ENCODE measurements around the gene LRMDA.

Gene LRMDA

DNA sequence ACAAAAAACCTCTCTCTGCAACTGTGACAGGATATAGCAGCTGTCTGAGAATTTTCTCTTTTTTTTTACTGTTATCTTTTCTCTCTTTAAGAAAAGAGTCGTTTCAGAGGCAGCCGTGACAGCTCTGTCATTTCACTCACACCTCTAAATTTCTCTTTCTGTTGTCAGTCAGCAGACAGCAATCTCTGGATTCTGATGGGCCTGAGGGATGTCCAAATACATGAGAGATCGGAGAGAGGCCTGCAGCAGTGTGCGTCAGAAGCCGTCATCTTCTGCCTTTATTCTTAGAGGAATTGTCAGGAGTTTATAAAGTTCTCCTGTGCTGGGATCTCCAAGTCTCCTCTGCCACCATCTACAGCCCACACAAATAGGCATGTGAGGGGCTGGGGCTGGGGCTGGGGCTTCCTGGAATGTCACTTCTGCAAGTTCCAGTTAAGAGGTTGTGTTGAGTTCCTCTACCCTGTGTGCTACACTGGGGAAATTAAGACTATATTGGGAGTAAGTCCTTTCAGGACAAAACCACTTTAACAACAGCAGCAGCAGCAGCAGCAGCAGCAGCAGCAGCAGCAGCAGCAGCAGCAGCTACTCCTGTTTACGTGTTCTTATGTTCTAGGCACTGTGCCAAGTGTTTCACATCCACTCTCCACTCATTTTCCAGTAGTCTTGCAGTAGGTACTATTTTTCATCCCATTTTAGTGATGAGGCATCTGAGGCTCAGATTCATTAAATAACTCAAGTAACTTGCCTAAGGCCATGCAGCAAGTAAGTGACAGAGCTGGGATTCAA is 541.3 kb downstream of the LRMDA start:
- no peak for FAIRE-seq
- DNase-seq (ENCODE audit: low spot score) = no peak

DNA sequence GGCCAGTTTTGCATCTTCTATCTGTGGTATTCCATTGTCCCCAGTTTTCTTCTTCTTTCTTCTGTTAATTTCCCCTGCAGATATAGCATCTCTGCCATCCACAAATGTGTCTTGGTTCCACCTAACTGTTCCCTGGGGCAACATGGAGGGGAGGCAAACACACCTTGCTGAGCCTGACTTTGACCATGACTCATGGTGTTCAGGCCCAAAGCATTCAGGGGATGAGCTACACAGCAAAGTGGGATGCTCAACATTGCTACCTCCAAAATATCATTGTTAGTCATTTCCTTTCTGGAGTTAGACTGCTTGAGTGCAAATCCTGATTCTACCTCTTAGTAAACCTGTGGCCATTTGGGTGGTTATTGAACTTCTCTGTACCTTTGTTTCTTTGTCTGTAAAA is 542.7 kb downstream of the LRMDA start:
- peak; percentile 22 for DNase-seq (ENCODE audit: low spot score)
- FAIRE-seq = peak; percentile 44

DNA sequence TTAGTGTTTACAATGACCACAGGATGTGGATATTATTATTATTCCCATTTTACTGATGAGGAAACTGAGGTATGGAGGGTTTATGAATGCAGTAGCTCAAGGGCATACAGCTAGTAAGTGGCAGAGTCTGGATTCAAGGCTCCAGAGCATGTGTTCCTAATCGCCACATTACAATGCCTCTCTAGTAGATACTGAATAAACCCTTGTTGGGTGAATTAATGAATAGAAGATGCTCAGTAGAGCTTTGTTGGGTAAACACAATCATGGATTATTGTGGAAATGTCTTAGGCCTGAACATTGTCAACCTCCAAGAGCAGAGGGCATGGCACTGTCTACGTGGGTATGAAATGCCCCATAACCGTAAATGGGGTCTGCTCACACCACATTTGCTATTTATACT is 545.3 kb downstream of the LRMDA start:
- no peak for FAIRE-seq
- DNase-seq (ENCODE audit: low spot score) = no peak

DNA sequence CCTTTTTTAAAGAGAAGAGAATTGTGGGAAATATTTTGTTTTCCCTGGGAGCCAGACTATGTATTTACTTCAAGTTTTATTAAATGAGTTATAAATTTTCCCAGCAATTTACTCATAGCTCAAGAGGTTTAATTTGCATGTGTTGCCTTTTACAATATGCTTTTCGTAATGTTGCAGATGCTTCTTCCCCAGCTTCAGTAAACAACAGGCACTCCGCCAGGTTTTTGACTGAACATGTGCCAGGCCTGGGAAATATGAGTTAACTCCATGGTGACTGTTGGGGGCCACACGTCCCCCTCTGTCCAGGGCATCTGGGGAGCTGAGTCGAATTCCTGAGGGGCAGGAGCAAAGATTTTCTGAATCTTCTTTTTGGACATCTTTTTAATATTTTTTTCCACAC is 545.7 kb downstream of the LRMDA start:
- no peak for FAIRE-seq
- DNase-seq (ENCODE audit: low spot score) = no peak

GRCh38 chr10:75978213-75978612 is 546.8 kb downstream of the LRMDA start:
- DNase-seq (ENCODE audit: low spot score) (no peak), FAIRE-seq (no peak)

GRCh38 chr10:75980419-75981002 is 549.1 kb downstream of the LRMDA start:
- FAIRE-seq (no peak), DNase-seq (ENCODE audit: low spot score) (no peak)

DNA sequence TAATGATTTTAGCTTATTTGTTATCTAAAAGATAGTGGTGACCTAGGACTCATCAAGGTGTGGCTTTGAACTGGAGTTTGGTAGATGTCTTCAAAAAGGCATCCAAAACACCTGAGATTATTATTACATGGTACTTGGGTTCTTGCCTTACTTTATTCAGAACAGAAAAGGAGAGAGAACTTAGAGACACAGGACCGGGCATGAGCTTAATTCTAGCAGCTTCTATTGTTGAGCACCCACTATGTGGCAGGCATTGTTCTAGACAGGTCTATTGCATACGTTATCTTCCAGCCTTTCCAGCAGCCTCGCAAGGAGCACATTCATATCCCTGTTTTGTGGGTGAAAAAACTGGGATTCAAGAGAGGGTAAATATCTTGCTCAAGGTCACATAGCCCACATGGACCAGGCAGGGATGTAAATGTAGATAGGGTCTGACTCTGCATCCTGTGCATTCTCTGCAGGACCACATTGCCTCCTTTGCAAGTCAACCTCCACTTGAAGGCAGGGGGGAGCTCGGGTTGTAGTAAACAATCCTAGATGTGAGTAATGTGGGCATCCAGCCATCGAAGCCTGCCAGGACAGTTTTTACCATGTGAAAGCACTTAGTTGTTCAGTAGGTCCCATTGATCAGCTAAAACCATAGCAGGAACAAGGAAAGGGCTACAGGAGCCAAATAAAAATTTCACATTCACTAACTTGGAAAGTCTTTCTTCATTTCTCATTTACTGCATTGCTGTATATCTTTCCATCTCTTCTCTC is 551.4 kb downstream of the LRMDA start:
- DNase-seq (ENCODE audit: low spot score) = no peak
- FAIRE-seq = no peak

GRCh38 chr10:75984067-75984466 is 552.6 kb downstream of the LRMDA start:
- no peak for DNase-seq (ENCODE audit: low spot score)
- FAIRE-seq = no peak

- FAIRE-seq = no peak
- no peak for DNase-seq (ENCODE audit: low spot score)
Observed at GRCh38 chr10:75987616-75988015, 556.2 kb downstream of the LRMDA start.

DNA sequence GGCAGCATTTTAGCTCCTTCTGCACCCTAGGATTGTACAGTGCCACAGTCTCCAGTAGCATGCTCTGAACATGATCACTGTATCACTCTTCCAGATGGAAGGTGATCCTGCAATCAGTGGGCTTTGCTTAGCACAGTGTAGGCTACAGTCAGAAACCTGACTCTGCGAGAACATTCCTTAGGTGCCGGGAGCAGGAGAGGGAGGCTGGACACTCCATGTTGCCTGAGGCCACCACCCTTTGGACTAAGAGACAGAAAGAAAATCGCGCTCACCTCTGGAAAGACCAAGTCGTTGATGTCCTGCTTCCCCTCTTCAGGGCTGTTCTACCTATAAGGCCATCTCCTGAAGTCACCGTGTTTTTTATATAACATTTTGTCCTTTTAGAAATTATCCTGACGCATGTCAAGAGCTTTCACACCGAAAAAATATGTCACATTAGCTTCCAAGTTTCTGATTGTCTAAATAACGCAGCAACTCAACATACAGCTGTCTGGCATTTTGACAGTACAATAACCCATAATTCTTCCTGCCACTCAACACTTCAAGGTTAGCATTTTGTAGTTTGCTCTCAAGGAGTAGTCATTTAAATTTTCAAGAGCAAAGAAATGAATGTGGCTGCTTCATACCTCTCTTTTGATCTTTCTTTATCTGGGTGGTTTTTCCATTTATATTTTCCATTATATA is 563.1 kb downstream of the LRMDA start:
- FAIRE-seq = no peak
- no peak for DNase-seq (ENCODE audit: low spot score)

DNA sequence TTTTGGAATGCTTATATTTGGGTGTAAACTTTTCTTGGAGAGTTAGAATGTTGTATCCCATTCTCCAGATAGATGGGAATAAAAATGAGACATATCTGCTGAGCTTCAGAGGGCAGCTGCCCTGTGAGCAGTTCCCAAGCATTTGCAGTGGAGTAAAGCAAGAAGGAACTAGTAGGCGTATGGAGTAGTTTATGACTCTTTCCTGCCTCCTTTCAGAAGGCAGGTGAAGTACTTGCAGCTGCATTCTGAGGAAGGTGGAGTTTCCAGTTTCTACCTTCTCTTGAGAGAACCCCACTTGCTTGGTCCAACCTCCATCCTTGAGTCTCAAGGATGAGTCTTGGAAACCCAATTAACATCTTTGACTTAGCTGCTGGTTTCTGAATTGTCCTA is 563.6 kb downstream of the LRMDA start:
- no peak for DNase-seq (ENCODE audit: low spot score)
- no peak for FAIRE-seq

- DNase-seq (ENCODE audit: low spot score) (no peak), FAIRE-seq (no peak)
Observed at GRCh38 chr10:75995720-75996119, 564.3 kb downstream of the LRMDA start.

DNA sequence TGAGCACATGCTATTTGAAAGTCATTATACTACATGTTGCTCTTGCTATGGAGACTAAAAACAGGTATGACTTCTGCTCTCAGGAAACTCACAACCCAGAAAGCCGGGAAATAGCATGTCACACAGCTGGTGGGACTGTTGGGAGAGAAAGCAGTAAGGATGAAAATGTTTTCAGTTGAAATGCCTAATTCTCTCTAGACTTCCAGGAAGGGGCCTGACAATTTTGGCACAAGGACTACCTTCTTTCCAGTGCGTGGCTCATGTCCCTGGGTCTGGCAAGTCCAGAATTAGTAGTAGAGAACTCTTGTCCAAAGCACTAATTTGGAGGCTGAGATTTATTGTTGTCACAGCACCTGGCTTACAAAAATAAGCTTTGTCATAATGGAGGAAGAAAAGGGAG is 567.6 kb downstream of the LRMDA start:
- no peak for DNase-seq (ENCODE audit: low spot score)
- no peak for FAIRE-seq

DNA sequence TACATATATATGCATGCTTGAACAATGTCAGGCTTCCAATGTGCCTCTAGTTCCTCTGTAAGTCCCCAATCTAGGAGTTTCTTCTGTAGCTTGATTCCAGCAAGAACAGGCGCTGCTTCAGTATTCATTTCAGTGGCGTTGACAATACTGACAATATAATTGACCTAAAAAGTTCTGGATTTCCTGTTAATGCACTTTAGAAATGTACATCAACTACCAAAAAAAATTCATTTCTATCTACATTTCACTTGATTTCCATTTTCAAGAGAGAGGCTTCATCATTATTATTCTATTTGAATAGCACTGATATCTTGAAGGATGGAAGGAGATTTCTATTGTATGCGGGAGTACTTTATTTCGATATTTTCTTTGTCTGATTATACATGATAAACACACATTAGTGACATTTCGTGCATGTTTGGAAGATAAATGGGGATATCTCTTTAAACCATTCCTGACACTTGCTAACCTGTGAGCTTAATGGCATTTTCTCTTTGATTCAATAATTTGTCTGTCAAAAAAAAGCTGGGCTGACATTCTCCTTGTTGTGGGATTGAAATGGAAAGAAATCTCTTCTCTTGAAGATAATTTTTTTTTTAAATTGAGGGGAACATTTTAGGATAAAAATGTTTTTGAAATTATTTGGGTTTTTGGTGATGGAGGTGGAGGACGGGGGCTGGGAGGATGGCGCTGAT is 568.2 kb downstream of the LRMDA start:
- FAIRE-seq (no peak), DNase-seq (ENCODE audit: low spot score) (no peak)

DNA sequence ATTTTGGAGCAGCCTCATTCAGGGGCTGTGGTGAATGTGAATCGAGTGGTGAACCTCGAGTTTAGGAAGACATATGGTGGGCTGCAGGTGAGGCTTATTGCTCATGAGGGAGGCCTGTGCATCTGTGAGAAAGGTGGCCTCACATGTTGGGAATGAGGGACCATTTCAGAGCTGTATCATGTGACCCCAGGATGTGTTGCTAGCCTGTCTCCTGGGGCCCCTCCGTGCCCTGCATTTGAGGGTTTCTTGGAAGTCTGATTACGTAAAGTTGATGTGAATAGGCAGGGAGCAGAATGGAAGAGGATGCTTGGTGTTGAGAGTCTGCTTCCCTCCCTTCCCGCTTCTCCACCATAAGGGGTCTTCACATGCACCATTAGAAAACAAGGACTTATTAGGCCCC is 569.1 kb downstream of the LRMDA start:
- DNase-seq (ENCODE audit: low spot score) (no peak), FAIRE-seq (peak; percentile 13)

GRCh38 chr10:76001019-76001418 is 569.6 kb downstream of the LRMDA start:
- no peak for DNase-seq (ENCODE audit: low spot score)
- FAIRE-seq = no peak

DNA sequence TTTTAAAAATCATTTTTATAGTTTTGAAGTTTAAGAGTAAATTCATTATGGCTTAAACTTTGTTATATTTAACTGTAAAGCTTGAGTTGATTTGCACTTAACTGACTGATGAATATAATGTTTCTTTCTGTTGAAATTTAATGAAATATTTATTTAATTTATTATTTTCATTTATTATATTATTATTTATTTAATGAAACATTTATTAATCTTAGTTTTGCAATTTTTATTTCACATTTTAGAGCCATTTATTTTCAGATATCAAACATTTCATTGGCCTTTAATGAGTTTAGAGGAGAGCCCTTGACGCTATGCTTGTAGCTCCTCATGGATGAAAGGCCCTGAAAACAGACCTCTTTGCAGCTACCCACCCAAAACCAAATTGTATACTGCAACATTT is 570.0 kb downstream of the LRMDA start:
- DNase-seq (ENCODE audit: low spot score) (no peak), FAIRE-seq (no peak)

- DNase-seq (ENCODE audit: low spot score) = no peak
- peak; percentile 35 for FAIRE-seq
Observed at GRCh38 chr10:76002262-76002854, 570.9 kb downstream of the LRMDA start.

DNA sequence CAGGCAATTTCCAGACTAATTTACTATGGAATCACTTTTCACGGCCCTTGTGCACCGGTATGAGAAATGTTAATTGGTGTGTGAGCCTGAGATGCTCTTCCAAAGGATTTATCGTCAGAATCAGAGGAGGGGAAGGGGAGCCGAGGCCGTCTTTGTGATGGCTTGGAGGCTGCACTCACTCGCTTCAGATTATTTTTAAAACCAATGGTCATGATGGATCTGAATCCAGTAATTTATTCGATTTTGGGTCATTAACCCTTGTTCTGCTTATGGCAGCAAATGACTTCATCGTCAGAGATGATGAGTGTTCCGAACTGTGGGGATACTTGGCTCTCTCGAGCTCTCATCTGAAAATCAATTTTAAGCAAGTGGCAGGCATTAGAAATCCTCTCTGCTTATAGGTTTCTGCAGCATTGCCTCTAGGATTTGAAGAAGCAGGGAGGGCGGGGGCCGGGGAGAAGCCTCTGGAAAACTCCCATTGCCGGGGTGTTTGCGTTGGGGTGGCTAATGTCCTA is 576.3 kb downstream of the LRMDA start:
- FAIRE-seq = no peak

DNA sequence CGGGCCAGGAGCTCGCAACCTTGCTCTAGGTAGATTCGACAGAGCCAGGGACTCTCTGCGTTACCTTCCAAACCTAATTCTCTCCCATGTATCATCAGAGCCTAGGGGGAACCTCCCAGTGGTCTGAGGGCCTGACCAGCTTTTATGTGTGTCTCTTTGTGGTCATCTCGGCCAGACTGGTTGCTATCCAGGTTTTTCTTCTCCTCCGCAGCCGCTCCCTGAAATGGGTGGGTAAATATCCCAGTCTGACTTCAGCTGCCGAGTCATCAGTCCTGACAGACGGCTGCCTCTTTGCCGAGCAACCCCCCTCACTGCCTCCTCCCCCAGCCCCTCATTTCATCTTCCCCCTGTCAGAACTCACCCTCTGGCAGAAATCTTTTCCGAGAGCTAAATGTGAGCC is 578.1 kb downstream of the LRMDA start:
- DNase-seq (ENCODE audit: low spot score) (no peak), FAIRE-seq (no peak)

More for the DNA sequence above, 576.3 kb downstream of the LRMDA start:
- DNase-seq (ENCODE audit: low spot score) = no peak

GRCh38 chr10:76010703-76011102 is 579.3 kb downstream of the LRMDA start:
- DNase-seq (ENCODE audit: low spot score) (no peak), FAIRE-seq (no peak)

Data from urothelium cell line (cell line).